ENCODE data around the gene NDUFB11.

NDUFB11 gene

GRCh38 chrX:47174846-47175587, 30.5 kb upstream of the NDUFB11 start:
- H3K4me3 ChIP-seq (replicated peaks; ENCODE audit: low read depth, low read length) = no peak overlapping the region
- no peak for DNase-seq (ENCODE audit: low read depth)
- no peak for TF ChIP-seq CTCF (IDR thresholded peaks at IDR 0.05; ENCODE audit: low read length, missing control alignments)

- no peak overlapping the region for H3K4me3 ChIP-seq (replicated peaks; ENCODE audit: low read depth, low read length)
- DNase-seq (ENCODE audit: low read depth) = no peak
- TF ChIP-seq CTCF (IDR thresholded peaks at IDR 0.05; ENCODE audit: low read length, missing control alignments) = no peak
Observed at GRCh38 chrX:47174376-47174775, 29.9 kb upstream of the NDUFB11 start.

- no peak for TF ChIP-seq CTCF (IDR thresholded peaks at IDR 0.05; ENCODE audit: low read length, missing control alignments)
- H3K4me3 ChIP-seq (replicated peaks; ENCODE audit: low read depth, low read length) = no peak overlapping the region
- DNase-seq (ENCODE audit: low read depth) = no peak
Observed at GRCh38 chrX:47172971-47173792, 28.7 kb upstream of the NDUFB11 start.

- TF ChIP-seq CTCF (IDR thresholded peaks at IDR 0.05; ENCODE audit: low read length, missing control alignments) = no peak
- no peak overlapping the region for H3K4me3 ChIP-seq (replicated peaks; ENCODE audit: low read depth, low read length)
- DNase-seq (ENCODE audit: low read depth) = no peak
Observed at GRCh38 chrX:47172549-47172948, 28.0 kb upstream of the NDUFB11 start.

GRCh38 chrX:47171996-47172395, 27.5 kb upstream of the NDUFB11 start:
- TF ChIP-seq CTCF (IDR thresholded peaks at IDR 0.05; ENCODE audit: low read length, missing control alignments) = no peak
- no peak for DNase-seq (ENCODE audit: low read depth)
- no peak overlapping the region for H3K4me3 ChIP-seq (replicated peaks; ENCODE audit: low read depth, low read length)

- H3K4me3 ChIP-seq (replicated peaks; ENCODE audit: low read depth, low read length) = no peak overlapping the region
- no peak for DNase-seq (ENCODE audit: low read depth)
- TF ChIP-seq CTCF (IDR thresholded peaks at IDR 0.05; ENCODE audit: low read length, missing control alignments) = no peak
Observed at GRCh38 chrX:47170861-47171692, 26.6 kb upstream of the NDUFB11 start.

Measured in fibroblast of pulmonary artery (primary cell).